Stomach (tissue), 4 donors: Measurements from ENCODE around the gene LRPPRC.

Source experiments
- CTCF ChIP-seq, 7 experiments: fragments of 450-650 bp in 4 of 7; fragments of 200-600 bp in 3 of 7; sonication (generic) in 3 of 7; IDR thresholded peaks; one replicate each; pipeline ENCODE4 v1.5.1; 2016 to 2019; ENCODE audit warnings: antibody characterized with exemption in 7 of 7, control low read depth in 2 of 7, mild to moderate bottlenecking in 1 of 7
- EP300 ChIP-seq: sonication (generic); formaldehyde crosslinking; IDR thresholded peaks from one replicate; pipeline ENCODE4 v1.6.1; 2017; ENCODE audit warnings: antibody characterized with exemption
- POLR2A ChIP-seq, 4 donors: fragments of 450-650 bp; IDR thresholded peaks; one replicate each; pipeline ENCODE4 v1.6.1; 2016; ENCODE audit warnings: antibody characterized with exemption in 4 of 4, control low read depth in 2 of 4, mild to moderate bottlenecking in 1 of 4, moderate library complexity in 1 of 4
- POLR2AphosphoS5 ChIP-seq, 3 donors: sonication (generic); formaldehyde crosslinking; IDR thresholded peaks; one replicate each; pipeline ENCODE4 v1.6.1; 2016; ENCODE audit warnings: antibody characterized with exemption in 3 of 3

DNA sequence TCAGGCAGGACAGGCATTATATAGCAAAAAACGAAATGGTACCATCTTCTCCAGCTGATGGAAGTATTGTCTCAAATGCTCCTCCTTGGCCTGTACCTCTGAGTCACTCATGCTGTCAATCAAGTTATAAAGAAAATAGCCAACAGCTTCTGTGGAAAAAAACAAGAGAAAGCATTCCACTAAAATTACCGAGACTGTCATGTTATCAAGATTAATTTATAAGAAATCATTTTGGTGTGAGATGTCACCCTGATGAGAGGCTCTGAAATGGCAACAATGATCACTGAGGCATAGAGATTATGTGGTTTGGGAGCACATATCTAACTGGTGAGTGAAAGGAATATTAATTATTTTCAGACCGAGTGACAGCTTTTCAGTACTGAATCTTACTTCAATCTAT lies 47.4 kb downstream of the LRPPRC start:
- TF ChIP-seq POLR2A (IDR thresholded peaks at IDR 0.05) (no peak), CTCF (IDR thresholded peaks at IDR 0.05) (no peak), EP300 (no peak), POLR2AphosphoS5 (IDR thresholded peaks at IDR 0.05) (no peak)
